Prostate gland (tissue), 2 donors: Measurements from ENCODE around the gene COTL1. TPM values are rescaled to one million over a fixed set of nuclear protein-coding genes. Genes with fewer than 3 reads are reported as not detected.

Experiments
- DNase-seq: peaks from one replicate; pipeline ENCODE4 v3.0.0-alpha.2; 2019; ENCODE audit warnings: low spot score
- H3K27ac ChIP-seq, 2 donors: fragments of 200-600 bp; sonication (generic); 2 replicates each; pipeline ENCODE4 v1.5.1; 2017 to 2019
- H3K27me3 ChIP-seq: fragments of 200-600 bp; sonication (generic); replicated peaks from 2 replicates; pipeline ENCODE4 v1.5.1; 2019; ENCODE audit not compliant: insufficient read depth
- H3K36me3 ChIP-seq, 2 donors: fragments of 200-600 bp; sonication (generic); 1 replicate in 1 of 2; 2 replicates in 1 of 2; pipeline versions ENCODE4 v1.5.1 to v1.8.1; 2017 to 2019
- H3K4me1 ChIP-seq: fragments of 200-600 bp; sonication (generic); replicated peaks from 2 replicates; pipeline ENCODE4 v1.5.1; 2019
- H3K4me3 ChIP-seq, 2 donors: fragments of 200-600 bp; sonication (generic); 2 replicates each; pipeline ENCODE4 v1.5.1; 2017 to 2019
- H3K9me3 ChIP-seq: fragments of 200-600 bp; sonication (generic); 2 replicates; pipeline ENCODE4 v1.5.1; 2017
- CTCF ChIP-seq, 4 experiments: fragments of 200-600 bp in 2 of 4; fragments of 450-650 bp in 2 of 4; sonication (generic) in 2 of 4; IDR thresholded peaks; 1 replicate in 3 of 4; 2 replicates in 1 of 4; pipeline ENCODE4 v1.5.1; 2016 to 2019; ENCODE audit warnings: antibody characterized with exemption in 4 of 4, mild to moderate bottlenecking in 2 of 4, moderate library complexity in 2 of 4
- POLR2A ChIP-seq: fragments of 450-650 bp; IDR thresholded peaks from one replicate; pipeline ENCODE4 v1.6.1; 2016; ENCODE audit warnings: antibody characterized with exemption, mild to moderate bottlenecking
- POLR2AphosphoS5 ChIP-seq: sonication (generic); formaldehyde crosslinking; IDR thresholded peaks from one replicate; pipeline ENCODE4 v1.6.1; 2017; ENCODE audit warnings: antibody characterized with exemption
- WGBS: methylation state at CpG from one replicate; pipeline ENCODE4 v1.1.5; 2018; 5-methylcytosine and 5-hydroxymethylcytosine counted together
- intact Hi-C: fragments of 100-400 bp; cut with DNase I; formaldehyde crosslinking; loops from one replicate; pipeline ENCODE4 v1.14.2; 2022
- total RNA-seq, 2 donors: library from RNA; depleted of rRNA; stranded (reverse); fragments of >200 nt; gene quantifications; one replicate each; pipeline ENCODE4 v1.1.0, GENCODE V29; 2016

The COTL1 gene
- total RNA-seq, 2 donors from 2014 or later: 46.8 to 110 TPM

- 33% methylated on average over 9 of the region's 9 CpGs for WGBS
- intact Hi-C loops: loop anchor here (5.0 kb wide), 2 partner anchors 86 to 196 kb away; partner anchors contain the start of gene COTL1
- peaks cover 11% of the 10 kb centered on the region for H3K4me1 ChIP-seq
Observed at GRCh38 chr16:84531671-84532111, 86.2 kb downstream of the COTL1 start.

GRCh38 chr16:84530590-84530989 is 87.3 kb downstream of the COTL1 start:
- H3K36me3 ChIP-seq: no peaks in the 10 kb centered on the region
- no peak overlapping the region for H3K4me3 ChIP-seq
- H3K27ac ChIP-seq: no peak overlapping the region
- H3K4me1 ChIP-seq: peaks cover 13% of the 10 kb centered on the region
- no peaks in the 10 kb centered on the region for H3K27me3 ChIP-seq
- TF ChIP-seq CTCF (IDR thresholded peaks at IDR 0.05) (no peak), POLR2A (no peak), POLR2AphosphoS5 (no peak)
- H3K9me3 ChIP-seq: no peaks in the 10 kb centered on the region
- intact Hi-C loops: loop anchor here (5.0 kb wide), 2 partner anchors 87 to 197 kb away; partner anchors contain the start of gene COTL1
- no peak for DNase-seq
- WGBS: 96% methylated on average over 5 of the region's 5 CpGs

More at GRCh38 chr16:84531671-84532111, 86.2 kb downstream of the COTL1 start:
- Histone ChIP-seq H3K36me3 (no peaks in the 10 kb centered on the region), H3K27ac (peak overlapping the region; percentile 59), H3K27me3 (no peaks in the 10 kb centered on the region), H3K4me3 (no peak overlapping the region), H3K9me3 (no peaks in the 10 kb centered on the region)
- no peak for TF ChIP-seq POLR2AphosphoS5
- no peak for TF ChIP-seq CTCF (IDR thresholded peaks at IDR 0.05)
- TF ChIP-seq POLR2A: no peak
- DNase-seq: no peak

GRCh38 chr16:84529607-84530006 is 88.3 kb downstream of the COTL1 start:
- no peaks in the 10 kb centered on the region for H3K9me3 ChIP-seq
- no peaks in the 10 kb centered on the region for H3K27me3 ChIP-seq
- peaks cover 13% of the 10 kb centered on the region for H3K4me1 ChIP-seq
- H3K4me3 ChIP-seq: no peak overlapping the region
- no peaks in the 10 kb centered on the region for H3K36me3 ChIP-seq
- no peak overlapping the region for H3K27ac ChIP-seq
- no peak for TF ChIP-seq POLR2A
- no peak for TF ChIP-seq POLR2AphosphoS5
- no peak for TF ChIP-seq CTCF (IDR thresholded peaks at IDR 0.05)
- DNase-seq: no peak
- intact Hi-C loops: loop anchor here (5.0 kb wide), 2 partner anchors 88 to 198 kb away; partner anchors contain the start of gene COTL1
- 98% methylated on average over 3 of the region's 3 CpGs for WGBS

GRCh38 chr16:84528322-84528721 is 89.6 kb downstream of the COTL1 start:
- H3K9me3 ChIP-seq: no peaks in the 10 kb centered on the region
- DNase-seq: no peak
- H3K36me3 ChIP-seq: no peaks in the 10 kb centered on the region
- peak overlapping the region; percentile 72 to 73 for H3K27ac ChIP-seq
- H3K4me1 ChIP-seq: peaks cover 13% of the 10 kb centered on the region
- intact Hi-C loops: no loop called here
- TF ChIP-seq CTCF (IDR thresholded peaks at IDR 0.05) (no peak), POLR2AphosphoS5 (no peak), POLR2A (no peak)
- 92% methylated on average over 6 of the region's 6 CpGs for WGBS
- H3K4me3 ChIP-seq: no peak overlapping the region
- H3K27me3 ChIP-seq: no peaks in the 10 kb centered on the region

- intact Hi-C loops: no loop called here
Observed at GRCh38 chr16:84527532-84528269, 90.2 kb downstream of the COTL1 start.

More at GRCh38 chr16:84527532-84528269, 90.2 kb downstream of the COTL1 start:
- Histone ChIP-seq H3K4me3 (no peak overlapping the region), H3K27me3 (no peaks in the 10 kb centered on the region), H3K27ac (peak overlapping the region; percentile 72 to 73), H3K9me3 (no peaks in the 10 kb centered on the region), H3K36me3 (no peaks in the 10 kb centered on the region), H3K4me1 (peaks cover 13% of the 10 kb centered on the region)
- 48% methylated on average over 11 of the region's 11 CpGs for WGBS
- no peak for TF ChIP-seq CTCF (IDR thresholded peaks at IDR 0.05)
- TF ChIP-seq POLR2AphosphoS5: no peak
- TF ChIP-seq POLR2A: no peak
- DNase-seq: no peak
